Activated naive CD4-positive, alpha-beta T cell treated with anti-CD3 and anti-CD28 coated beads, Interleukin-2, amount 50 U/mL, for 16 hours (primary cell): ENCODE results near the gene SUGP2.

ENCODE experiments used
- DNase-seq: peaks from one replicate; pipeline ENCODE4 v3.0.0-alpha.2; 2020

SUGP2 gene

DNA sequence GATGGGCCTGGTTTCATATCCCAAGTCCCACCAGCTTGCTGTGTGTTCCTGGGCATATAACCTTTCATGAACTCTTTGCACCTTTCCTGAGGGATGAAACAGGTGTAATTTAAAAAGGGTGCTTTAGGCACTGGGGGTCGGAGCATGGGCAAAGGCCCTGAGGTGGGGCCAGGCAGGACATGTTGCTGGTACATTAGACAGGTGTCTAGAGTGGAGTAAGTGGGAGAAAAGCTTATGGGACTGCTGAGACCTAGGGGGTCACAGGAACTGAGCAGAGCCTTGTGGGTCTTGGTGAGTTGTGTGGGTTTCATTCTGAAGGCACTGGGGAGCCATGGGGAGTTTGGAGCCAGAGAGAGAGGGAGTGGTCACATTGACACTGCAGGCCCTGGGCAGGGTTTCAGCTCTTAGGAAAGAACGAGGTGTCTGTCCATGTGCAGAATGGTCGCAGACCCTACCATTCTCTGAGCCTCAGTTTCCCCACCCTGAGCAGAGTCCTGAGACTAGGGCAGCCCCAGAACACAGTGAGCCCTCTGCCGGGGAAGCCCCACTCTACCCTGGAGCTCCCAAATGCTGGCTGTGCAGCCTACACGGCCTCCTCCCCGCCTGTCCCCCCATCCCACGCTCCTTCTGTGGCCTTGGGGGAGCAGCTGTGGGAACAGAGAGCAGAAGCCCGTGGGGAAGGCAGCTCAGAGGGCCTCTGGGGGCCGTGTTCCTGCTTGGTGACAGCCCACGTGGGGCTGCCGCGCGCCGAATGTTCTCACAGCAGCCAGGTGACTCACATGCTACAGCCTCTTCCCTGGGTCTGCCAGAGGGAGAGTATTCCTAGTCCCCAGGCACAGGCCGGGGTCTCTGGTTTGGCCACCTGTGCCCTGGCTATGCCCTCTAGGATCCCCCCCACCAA is 85.0 kb downstream of the SUGP2 start:
- DNase-seq = no peak

- no peak for DNase-seq
These were observed 86.4 kb downstream of the SUGP2 start for GRCh38 chr19:18946918-18947317.

DNA sequence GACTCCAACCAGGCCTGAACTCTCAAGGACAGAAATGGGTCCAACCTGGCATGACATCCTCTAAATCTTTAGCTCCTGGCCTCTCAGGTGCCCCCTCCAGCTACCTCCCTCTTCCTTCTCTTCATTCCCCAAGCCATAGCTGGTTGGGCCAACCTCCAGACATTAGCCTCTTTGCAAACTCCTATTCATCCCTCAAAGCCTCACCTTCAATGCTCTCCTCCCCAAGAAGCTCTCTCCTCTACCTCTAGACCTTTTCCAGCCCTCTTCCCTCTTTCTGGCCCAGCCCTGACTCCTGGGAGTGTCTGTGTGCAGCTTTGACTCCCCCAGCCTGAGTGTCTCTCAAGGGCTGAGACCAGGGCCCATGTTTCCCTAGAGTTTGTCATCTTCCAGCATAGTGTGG is 87.0 kb downstream of the SUGP2 start:
- DNase-seq = no peak

DNA sequence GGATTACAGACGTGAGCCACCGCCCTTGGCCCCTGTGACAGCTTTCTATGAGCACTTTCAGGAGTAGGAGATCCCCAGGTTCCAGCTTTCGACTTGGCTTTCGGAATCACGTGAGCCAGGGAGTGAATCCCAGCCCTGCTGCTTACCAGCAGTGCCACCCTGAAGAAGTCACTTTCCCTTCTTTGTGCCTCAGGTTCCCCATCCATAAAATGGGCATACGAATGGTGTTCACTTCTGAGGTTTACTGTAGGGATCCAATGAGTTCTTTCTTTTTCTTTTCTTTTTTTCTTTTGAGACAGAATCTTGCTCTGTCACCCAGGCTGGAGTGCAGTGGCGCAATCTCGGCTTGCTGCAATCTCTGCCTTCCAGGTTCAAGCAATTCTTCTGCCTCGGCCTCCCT is 88.0 kb downstream of the SUGP2 start:
- no peak for DNase-seq

GRCh38 chr19:18943465-18943864 is 89.9 kb downstream of the SUGP2 start:
- DNase-seq = no peak

DNA sequence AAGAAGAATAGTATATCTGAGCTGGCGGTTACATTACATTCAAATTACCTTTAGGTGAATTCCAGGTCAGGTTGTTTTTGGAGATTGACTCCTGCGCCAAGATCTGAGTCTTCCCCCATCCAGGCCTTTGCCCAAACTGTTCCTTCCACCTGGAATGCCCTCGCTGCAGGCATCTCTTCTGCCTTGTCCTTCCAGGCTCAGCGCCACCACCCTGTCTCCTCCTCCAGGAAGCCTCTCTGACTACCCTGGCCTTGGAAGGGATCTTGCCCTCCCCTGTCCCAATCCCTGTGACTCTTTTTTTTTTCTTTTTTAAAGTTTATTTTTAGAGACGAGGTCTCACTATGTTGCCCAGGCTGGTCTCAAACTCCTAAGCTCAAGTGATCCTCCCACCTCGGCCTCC is 90.6 kb downstream of the SUGP2 start:
- DNase-seq = no peak

DNA sequence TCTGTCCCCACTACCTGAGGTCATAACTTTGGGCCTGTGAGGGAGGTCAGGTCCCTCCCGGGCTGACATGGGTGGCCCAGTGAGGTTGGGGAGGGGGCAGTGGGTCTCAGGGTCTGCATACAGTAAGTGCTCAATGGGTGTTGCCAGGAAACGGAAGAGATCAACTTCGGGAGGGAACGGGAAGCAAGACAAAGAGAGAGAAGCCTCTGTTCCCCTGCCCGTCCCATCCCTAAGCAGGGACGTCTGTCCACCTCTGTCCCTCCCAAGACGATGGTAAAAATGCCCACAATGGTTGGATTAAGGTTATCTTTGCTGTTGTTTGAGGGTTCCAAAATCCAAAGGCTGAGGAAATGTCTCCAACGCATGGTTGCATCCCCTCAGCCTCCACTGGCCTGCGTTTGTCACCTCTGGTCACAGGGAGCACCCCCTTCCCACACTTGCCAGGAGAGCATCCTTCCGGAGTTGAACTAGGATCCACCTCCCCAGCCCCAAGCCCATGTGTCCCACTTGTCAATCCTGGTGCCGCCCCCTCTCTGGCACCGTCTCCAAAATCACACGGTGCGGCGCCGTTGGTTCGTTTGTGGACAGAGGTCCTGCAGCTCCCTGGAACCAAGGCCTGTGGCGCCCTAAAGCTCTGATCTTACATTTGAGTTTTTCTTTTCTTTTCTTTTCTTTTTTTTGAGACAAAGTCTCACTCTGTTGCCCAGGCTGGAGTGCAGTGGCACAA is 91.5 kb downstream of the SUGP2 start:
- no peak for DNase-seq
